CD1c-positive myeloid dendritic cell (primary cell): ENCODE measurements around the gene DOCK6.
"Not testable (repeated sequence)": the region's sequence is repeated elsewhere in the genome, so short reads cannot be mapped to it uniquely, and the experiment has no call there.

Experiments
- DNase-seq: peaks from one replicate; pipeline ENCODE4 v3.0.0-alpha.2; 2016; ENCODE audit errors: extremely low spot score

DOCK6 gene

DNA sequence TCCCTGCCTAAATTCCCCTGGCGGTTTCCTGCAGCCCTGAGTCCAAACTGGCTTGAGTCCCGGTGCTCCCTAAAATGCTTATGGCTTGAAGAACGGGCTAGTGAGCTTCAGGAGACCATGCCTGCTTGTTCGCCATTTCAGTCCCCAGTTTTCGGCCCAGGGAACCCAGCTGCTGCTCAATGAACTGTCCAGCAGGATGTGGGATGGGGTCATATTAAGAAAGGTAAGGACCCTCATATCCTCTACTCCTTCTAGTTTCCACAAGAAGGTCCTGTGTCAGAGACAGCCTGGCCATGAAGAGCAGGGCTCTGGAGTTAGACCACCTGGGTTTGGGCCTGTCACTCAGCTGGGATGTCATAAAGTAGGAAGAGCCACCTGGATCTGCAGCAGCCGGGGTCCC, 89.7 kb downstream of the DOCK6 start:
- DNase-seq, result no peak

DNA sequence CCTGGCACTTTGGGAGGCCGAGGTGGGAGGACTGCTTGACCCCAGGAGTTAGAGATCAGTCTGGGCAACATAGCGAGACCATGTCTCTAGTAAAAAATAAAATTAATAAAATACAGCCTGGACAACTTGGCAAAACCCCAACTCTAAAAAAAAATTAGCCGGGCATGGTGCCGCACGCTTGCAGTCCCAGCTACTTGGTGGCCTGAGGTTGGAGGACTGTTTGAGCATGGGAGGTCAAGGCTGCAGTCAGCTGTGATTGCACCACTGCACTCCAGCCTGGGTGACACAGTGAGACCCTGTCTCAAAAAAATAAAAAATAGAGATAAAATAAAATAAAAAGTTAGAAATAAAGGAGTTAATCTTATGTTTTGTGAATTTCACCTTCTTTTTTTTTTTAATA, 91.2 kb downstream of the DOCK6 start:
- DNase-seq, result no peak

DNA sequence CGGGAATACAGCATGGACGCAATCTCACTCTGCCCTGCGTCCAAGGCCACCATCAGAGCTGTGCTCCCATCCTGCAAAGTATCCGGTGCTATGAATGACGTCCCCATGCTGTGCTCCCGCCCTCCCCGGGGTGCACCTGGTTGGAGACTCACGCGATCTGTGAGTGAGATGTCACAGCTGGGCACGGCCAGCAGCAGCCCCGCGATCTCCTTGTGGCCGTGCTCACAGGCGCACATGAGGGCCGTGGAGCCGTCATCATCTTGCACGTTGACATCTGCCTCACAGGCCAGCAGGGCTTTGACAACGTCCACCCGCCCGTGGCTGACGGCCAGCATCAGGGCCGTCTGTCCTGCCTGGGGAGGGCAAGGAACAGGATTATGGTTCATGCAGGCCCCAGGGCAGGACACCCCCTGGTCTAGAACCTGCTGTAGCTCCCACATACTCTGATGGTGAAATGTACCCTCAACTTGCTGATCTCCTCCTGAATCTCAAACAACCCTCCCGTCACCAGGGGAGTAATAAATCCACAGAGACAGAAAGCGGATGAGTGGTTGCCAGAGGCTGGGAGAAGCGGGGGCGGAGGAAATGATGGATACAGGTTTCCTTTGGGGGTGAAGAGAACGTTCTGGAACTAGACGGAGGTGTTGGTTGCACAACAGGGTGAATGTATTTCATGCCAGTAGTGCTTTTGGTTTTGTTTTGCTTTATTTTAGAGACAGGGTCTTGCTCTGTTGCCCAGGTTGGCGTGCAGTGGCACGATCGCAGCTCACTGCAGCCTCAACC, 92.2 kb downstream of the DOCK6 start:
- DNase-seq, result no peak

DNA sequence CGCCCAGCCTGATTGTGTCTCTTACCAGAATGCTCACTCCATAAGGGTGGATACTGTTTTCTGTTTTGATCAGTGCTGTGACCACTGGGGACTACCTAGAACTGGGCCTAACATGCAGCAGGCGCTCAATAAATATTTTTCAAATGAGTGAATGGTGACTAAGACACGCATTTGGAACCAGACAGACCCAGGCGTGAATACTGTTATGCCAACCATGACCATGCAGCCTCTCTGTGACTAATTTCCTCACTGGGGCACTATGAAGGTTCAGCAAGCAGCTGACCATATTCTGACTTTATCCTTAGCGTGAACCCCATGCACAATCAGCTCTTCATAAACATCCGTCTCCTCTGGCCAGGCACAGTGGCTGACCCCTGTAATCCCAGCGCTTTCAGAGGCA, 93.8 kb downstream of the DOCK6 start:
- no peak for DNase-seq

DNA sequence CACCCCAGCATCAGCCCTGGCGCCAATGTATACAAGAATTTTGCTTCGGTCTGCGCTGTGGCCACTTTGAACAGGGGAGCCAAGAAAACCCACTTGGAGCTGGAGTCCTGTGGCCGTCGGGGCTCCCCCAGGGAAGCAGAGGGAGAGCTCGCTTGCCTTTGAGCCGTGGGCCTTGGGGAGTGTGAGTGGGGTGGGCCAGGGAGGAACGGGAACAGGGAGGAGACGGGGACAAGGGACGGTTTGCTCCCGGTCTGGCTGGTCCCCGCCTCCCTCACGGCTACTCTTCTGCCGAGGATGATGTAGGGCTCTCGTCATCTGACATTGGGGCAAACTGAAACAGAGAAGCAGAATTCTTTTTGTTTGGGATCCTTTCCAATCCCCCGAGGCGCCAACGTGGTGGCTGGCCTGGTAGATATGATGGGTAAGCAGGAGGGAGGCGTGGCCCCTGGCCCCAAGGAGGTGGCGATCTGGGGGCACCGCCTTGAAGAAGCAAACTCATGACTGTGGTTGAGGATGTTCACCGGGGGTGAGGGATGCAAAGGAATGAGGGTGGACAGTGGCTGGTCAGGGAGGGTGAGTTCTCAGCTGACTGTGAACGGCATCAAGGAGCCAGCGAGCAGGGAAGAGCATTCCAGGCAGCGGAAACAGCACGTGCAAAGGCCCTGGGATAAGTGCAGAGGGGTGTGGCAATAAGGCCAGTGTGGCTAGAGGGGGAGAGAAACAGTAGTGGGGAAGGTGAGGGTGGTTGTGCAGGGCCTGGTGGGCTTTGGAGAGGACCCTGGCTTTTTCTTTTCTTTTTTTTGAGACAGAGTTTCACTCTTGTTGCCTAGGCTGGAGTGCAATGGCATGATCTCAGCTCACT, 95.8 kb downstream of the DOCK6 start:
- no peak for DNase-seq

DNA sequence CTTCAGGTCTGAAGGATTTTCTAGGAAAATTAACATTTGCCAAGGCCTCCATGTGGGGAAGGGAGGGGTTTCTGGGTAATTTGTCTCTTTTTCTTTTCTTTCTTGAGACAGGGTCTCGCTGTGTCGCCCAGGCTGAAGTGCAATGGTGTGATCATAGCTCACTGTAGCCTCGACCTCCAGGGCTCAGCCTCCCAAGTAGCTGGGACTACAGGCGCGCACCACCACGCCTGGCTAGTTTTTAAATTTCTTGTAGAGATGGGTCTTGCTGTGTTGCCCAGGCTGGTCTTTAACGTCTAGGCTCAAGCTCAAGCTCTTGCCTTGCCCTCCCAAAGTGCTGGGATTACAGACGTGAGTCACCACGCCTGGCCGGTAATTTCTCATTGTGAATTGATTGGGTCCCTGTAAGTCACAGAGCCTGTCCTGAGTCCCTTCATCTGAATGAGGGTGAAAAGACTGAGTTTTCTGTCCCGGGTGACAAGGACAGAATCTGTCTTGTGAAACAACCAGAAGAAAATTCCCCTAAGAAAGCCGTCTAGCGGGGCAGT, 96.8 kb downstream of the DOCK6 start:
- no peak for DNase-seq

DNA sequence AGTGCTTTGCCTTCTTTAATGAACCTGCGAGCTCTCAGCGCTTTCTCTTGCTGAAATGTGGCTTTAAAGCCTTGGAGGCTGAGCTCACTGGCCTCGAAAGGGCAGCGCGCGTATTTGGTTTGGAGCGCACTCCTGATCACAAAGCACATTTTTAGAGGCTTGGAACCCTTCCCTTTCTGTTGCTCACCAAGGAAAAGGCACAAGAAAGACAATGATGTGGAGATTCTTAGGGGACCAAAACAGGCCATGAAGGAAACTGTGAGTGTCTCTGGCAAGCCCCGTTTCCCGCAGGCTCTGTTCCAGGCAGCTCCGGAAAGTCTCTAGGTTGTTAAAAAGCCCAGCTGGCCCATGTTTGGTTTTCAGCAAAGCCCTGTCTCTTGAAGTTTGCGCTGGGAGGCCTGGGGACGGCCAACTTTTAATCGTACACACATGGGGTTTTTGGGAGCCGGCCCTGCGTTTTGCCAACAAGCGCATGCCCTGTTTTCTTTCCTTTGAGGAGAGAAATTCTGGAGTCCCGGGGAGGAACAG, 97.4 kb downstream of the DOCK6 start:
- no peak for DNase-seq

DNA sequence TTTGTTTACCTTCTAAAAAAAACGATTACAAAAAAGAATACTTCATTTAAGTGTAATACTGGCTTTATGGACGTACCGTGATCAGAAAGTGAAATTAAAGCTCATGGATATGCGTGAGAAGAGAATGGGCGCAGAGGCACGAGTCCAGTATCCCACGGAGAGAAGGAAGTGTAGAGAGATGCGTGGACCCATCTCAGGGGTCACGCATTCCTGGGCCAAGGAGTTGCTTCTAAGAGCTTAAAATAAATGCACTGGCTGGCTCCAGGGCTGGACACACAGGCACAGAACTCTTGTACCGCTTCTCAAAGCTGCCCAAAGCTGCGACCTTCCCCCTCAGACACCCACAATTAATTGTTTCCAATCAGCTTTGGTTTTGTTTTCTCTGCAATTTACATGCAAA, 98.0 kb downstream of the DOCK6 start:
- DNase-seq, result no peak

DNA sequence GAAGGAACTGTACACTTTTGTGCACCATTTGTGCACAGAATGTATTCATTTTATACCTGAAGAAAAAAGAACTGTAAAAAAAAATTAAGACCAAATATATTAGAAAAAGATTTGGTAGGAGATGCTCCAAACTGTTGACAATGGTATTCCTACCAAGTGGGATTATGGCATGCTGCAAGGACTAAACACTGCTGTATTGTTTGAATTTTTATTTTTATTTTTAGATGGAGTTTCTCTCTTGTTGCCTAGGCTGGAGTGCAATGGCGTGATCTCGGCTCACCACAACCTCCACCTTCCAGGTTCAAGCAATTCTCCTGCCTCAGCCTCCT, 101.9 kb downstream of the DOCK6 start:
- DNase-seq, result not testable (repeated sequence)

DNA sequence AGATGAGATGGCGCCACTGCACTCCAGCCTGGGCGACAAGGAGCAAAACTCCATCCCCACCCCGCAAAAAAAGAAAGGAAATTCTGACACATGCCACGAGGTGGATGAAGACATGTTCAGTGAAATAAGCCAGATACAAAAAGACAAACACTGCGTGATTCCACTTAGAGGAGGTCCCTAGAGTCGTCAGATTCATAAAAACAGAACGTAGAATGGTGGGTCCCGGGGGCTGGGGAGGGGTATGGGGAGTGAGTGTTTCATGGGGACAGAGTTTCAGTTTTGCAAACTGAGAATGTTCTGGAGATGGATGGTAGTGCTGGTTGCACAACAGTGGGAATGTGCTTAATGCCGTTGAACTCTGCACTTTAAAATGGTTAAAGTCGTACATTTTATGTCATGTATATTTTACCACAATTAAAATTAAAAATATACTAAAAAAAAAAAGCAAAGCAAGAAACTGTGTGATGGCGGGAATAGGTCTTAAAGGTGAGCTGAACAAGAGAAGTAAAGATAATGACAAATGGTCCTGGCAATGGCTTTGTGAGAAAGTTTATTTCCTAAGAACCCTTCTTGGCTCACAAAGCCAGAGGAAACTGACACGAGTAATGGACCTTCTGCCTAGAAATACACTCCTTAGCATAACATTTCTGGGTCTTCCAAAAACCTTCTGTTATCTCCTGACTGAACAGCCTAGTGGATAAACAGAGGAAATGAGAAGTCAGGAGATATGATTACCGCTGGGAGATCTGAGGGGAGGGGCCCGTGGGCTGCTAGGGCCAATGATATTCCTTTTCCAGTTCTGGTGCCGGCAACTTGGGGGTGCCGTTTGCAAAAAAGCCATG, 102.5 kb downstream of the DOCK6 start:
- DNase-seq, result no peak

DNA sequence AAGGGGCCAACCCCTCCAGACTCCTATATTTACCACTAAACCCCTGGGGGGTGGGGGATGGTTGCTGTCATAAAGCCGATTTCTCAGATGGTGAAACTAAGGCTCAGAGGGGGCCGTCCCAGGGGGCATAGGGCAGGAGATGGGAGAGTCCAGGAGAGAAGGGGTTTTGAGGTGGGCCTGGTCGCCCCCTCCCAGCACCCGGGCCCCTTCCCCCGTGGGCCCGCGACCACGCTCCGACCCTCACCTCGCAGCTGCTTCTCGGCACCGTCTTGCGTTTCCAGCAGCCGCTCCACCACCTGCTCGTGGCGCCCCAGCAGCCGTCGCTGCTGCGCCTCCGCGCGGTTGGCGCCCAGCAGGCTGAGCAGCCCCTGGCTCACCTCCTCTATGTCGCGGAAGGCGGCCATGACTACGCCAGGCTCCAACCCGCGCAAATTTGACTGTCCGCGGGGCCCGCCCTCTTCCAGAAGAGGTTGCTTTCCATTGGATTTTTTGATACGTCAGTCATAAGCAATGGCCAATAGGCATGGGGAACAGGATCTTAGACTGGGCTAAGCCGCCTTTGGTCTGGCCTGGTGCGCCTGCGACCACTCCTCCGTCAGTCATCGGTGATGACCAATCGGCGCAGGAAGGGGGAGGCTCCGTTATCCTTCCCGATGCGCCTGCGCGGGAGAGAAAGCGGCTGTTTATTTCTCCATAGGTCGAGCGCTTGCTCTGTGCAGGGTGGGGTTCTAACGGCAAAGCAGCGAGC, 106.8 kb downstream of the DOCK6 start, which contains the start of gene SPC24:
Gene SPC24, minus strand, starts transcription at position 410 of the 748 bp plus-strand sequence. Its CDS starts 6 bp downstream, at position 404.
- DNase-seq, result peak; percentile 98

DNA sequence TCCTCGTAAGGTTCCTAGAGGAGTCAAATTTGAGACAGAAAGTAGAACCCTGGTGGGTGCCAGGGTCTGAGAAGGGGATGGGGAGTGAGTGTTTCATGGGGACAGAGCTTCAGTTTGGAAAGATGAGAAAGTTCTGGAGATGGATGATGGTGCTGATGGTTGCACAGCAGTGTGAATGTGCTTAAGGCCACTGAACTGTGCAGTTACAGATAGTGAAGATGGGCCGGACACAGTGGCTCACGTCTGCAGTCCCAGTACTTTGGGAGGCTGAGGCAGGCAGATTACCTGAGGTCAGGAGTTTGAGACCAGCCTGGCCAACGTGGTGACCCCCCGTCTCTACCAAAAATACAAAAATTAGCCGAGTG, 107.7 kb downstream of the DOCK6 start:
- DNase-seq, result no peak

DNA sequence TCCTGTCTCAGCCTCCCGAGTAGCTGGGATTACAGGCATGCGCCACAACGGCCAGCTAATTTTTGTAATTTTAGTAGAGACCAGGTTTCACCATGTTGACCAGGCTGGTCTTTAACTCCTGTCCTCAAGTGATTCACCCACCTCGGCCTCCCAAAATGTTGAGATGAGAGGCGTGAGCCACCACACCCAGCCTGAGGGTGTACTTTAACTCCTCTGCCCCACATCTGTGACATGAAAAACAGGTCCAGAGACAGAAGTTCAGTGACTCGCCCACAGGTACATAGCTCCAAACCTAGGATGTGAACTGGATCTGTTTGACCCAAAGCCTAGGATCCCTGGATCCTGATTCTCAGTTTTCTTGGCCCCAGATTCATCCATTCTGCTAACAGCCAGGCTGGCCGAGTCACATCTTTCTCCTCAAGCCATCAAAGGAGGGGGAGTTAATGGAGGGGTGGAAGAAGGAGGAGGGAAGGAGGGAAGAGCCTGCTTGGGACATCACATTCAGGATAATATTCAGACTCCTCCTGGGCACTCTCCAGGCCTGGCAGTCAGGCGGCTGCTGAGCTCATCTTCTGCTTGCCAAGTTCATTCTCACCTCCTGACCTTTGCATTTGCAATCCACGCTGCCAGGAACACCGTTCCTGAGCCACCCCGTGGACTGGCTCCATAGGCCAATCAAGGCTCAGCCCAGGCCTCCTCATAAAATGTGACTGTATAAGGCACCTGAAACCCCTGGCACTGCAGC, 109.8 kb downstream of the DOCK6 start:
- no peak for DNase-seq

DNA sequence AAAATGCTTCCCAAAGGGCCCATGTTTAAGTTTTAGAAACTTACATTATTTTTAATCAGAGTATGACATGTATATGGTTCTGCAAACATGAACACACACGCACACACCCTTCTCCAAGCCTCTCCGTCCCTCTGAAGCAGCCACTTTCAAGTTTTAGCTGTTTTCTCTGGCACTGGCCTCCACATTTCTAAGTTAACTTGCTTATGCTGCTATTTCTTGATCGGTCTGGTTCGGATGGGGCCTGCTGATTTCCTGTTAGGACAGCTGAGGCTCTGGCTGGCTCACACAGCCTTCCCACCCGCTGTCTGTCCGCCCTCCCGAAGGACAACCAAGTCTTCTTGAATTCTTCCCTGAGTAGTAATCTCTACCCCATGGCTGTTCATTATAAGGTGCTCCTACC, 111.1 kb downstream of the DOCK6 start:
- no peak for DNase-seq
